Activated T-cell treated with anti-CD3 and anti-CD28 coated beads, Interleukin-2, amount 50 U/mL, for 24 hours (primary cell): ENCODE data around the gene KLHL14.
"Not testable (repeated sequence)": the region's sequence is repeated elsewhere in the genome, so short reads cannot be mapped to it uniquely, and the experiment has no call there.

Experiments used
- DNase-seq: peaks from one replicate; pipeline ENCODE4 v3.0.0-alpha.2; 2020
- H3K27ac Mint-ChIP-seq: 2 replicates; pipeline ENCODE4 v1.8.0; 2020; ENCODE audit warnings: mild to moderate bottlenecking, mixed read lengths
- H3K27me3 Mint-ChIP-seq: 2 replicates; pipeline ENCODE4 v1.8.0; 2020; ENCODE audit warnings: mixed read lengths
- H3K36me3 Mint-ChIP-seq: 2 replicates; pipeline ENCODE4 v1.8.0; 2020; ENCODE audit warnings: low read depth, mixed read lengths
- H3K4me1 Mint-ChIP-seq: 2 replicates; pipeline ENCODE4 v1.8.0; 2020; ENCODE audit warnings: low read depth, mixed read lengths
- H3K4me3 Mint-ChIP-seq: 2 replicates; pipeline ENCODE4 v1.8.0; 2020; ENCODE audit warnings: mild to moderate bottlenecking, moderate library complexity, mixed read lengths
- H3K9me3 Mint-ChIP-seq: 2 replicates; pipeline ENCODE4 v1.8.0; 2020; ENCODE audit warnings: mixed read lengths

KLHL14 gene, protein sequence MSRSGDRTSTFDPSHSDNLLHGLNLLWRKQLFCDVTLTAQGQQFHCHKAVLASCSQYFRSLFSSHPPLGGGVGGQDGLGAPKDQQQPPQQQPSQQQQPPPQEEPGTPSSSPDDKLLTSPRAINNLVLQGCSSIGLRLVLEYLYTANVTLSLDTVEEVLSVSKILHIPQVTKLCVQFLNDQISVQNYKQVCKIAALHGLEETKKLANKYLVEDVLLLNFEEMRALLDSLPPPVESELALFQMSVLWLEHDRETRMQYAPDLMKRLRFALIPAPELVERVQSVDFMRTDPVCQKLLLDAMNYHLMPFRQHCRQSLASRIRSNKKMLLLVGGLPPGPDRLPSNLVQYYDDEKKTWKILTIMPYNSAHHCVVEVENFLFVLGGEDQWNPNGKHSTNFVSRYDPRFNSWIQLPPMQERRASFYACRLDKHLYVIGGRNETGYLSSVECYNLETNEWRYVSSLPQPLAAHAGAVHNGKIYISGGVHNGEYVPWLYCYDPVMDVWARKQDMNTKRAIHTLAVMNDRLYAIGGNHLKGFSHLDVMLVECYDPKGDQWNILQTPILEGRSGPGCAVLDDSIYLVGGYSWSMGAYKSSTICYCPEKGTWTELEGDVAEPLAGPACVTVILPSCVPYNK

DNA sequence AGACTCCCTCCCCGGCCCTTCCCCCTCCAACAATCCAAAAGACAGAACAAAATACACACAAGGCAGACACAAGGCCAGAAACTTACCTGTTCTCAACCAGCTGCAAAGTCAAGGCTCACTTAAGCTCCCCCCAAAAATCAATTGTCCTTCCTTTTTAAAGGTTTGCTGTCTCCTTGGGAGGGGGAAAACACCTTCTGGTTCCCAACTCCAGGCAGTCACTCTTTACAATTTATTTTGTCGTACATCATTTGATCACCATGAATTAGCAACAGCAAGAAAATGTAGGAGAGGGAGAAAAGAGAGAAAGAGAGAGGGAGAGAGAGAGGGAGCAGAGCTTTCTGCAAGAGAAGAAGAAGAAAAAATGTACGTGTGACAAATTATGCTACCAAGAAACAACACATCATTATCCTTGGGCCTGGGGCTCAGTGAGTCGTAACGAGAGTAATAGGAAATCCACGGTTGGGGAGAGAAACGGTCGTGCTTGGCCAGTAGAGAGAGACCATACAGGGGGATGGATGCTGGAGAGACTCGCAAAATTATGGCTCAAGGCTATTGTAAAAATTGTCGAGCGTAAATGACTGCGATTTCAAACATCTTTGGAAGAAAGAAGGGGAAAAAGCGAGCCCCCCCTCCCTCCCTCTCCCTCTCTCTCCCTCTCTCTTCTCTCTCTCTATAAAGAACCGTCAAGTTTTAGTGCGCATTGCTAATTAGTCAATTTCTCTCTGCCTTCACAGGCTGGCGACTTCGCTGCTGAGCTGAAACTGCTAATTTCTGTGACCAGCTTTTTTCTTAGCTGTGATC, at the start of gene KLHL14:
Gene KLHL14 (minus strand): TSS at position 443 of the 801 bp plus-strand sequence. CDS start 2,432 bp downstream, outside the sequence.
- peaks cover 63% of the 10 kb centered on the region for H3K27me3 Mint-ChIP-seq
- no peaks in the 10 kb centered on the region for H3K9me3 Mint-ChIP-seq
- no peak within 1 kb of the TSS for H3K4me3 Mint-ChIP-seq
- DNase-seq = no peak
- peaks cover 9% of the 10 kb centered on the region for H3K4me1 Mint-ChIP-seq
- no peak within 1 kb of the TSS for H3K27ac Mint-ChIP-seq
- H3K36me3 Mint-ChIP-seq = no peaks in the 10 kb centered on the region

GRCh38 chr18:32822197-32822596, 49.4 kb upstream of the KLHL14 start:
- H3K9me3 Mint-ChIP-seq = no peaks in the 10 kb centered on the region
- H3K27me3 Mint-ChIP-seq = no peaks in the 10 kb centered on the region
- DNase-seq = no peak
- no peak overlapping the region for H3K4me3 Mint-ChIP-seq
- no peak overlapping the region for H3K27ac Mint-ChIP-seq
- H3K36me3 Mint-ChIP-seq = no peaks in the 10 kb centered on the region
- no peaks in the 10 kb centered on the region for H3K4me1 Mint-ChIP-seq

GRCh38 chr18:32815881-32816280, 43.1 kb upstream of the KLHL14 start:
- Mint-ChIP-seq H3K9me3 (no peaks in the 10 kb centered on the region), H3K27me3 (no peaks in the 10 kb centered on the region), H3K27ac (no peak overlapping the region), H3K36me3 (no peaks in the 10 kb centered on the region), H3K4me3 (no peak overlapping the region), H3K4me1 (no peaks in the 10 kb centered on the region)
- DNase-seq = no peak

DNA sequence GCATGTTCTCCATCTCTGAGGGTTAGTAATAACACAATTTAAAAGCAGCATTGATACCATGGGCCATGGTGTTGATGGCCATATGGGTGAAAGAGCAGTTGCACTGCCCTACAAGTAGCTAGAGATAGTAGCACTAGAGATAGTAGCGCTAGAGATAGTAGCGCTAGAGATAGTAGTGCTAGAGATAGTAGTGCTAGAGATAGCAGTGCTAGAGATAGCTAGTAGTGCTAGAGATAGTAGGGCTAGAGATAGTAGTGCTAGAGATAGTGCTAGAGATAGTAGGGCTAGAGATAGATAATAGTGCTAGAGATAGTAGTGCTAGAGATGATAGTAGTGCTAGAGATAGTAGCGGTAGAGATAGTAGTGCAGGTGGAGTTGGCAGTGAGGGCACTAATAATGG, 39.5 kb upstream of the KLHL14 start:
- no peak for DNase-seq
- no peaks in the 10 kb centered on the region for H3K27me3 Mint-ChIP-seq
- H3K4me3 Mint-ChIP-seq = no peak overlapping the region
- H3K9me3 Mint-ChIP-seq = peaks cover 5% of the 10 kb centered on the region
- H3K4me1 Mint-ChIP-seq = no peaks in the 10 kb centered on the region
- H3K36me3 Mint-ChIP-seq = no peaks in the 10 kb centered on the region
- no peak overlapping the region for H3K27ac Mint-ChIP-seq

DNA sequence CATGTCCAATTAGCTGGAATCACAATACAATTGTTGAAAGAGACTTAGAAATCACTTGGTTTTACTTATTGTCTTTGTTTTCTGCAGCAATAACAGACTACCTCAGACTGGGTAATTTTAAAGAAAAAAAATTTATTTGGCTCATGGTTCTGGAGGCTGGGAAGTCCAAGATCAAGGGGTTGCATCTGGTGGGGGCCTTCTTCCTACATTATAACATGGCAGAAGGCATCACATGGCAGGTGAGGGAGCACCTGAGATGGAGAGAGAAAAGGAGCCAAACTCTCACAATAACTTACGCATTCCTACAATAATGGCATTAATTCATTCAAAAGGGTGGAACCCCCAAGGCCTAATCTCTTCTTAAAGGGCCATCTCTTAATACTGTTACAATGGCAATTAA, 37.5 kb upstream of the KLHL14 start:
- Mint-ChIP-seq H3K9me3 (peaks cover 5% of the 10 kb centered on the region), H3K27ac (no peak overlapping the region), H3K4me3 (no peak overlapping the region), H3K27me3 (no peaks in the 10 kb centered on the region), H3K4me1 (no peaks in the 10 kb centered on the region), H3K36me3 (no peaks in the 10 kb centered on the region)
- DNase-seq = no peak

DNA sequence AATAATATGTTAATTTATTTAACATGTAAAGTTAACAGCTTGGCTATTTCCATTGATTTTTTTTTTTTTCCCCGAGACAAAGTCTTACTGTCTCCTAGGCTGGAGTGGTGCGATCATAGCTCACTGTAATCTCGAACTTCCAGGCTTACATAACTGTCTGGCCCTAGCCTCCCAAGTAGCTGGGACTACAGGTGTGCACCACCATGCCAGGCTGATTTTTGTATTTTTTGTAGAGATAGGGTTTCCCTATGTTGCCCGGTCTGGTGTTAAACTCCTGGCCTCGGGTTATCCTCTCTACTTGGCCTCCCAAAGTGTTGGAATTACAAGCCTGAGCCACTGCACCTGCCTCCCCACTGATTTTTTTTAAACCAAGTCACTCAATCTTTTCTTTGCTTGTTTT, 32.5 kb upstream of the KLHL14 start:
- Mint-ChIP-seq H3K27ac (no peak overlapping the region), H3K4me3 (no peak overlapping the region), H3K27me3 (no peaks in the 10 kb centered on the region), H3K4me1 (no peaks in the 10 kb centered on the region), H3K9me3 (peaks cover 1% of the 10 kb centered on the region), H3K36me3 (no peaks in the 10 kb centered on the region)
- no peak for DNase-seq

DNA sequence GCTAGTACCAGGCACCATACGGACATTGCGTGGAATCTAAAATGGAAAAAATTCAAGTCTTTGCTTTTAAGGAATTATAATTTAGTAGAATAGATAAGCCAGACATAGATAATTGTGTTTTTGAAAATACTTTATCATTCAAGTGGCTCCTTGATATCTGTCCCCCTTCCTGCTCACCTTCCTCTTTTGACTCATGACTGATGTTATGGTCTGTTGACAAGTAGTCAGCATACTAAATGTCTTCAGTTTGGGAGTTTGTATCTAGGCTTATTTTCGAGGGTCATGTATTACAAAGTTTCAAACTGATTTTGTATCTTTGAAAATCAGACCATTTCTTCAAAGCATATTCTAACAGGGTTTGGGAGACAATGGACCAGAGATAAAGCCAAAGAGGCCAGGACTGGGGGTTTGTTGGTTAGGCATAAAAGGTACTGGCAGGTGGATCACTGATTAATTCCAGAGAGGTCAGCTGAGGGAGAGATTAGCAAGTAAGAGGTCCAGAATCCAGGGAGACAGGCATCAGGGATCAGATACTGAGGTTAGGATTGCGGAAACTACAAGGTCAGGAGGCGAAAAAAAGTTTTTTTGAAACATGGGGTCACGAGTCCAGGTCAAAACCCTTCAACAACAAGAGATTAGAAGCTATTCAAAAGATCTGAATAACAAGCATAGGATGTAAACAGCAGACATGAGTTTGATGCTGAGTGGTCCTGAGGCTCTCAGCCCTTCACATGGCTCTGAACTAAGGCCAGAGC, 31.5 kb upstream of the KLHL14 start:
- no peak overlapping the region for H3K4me3 Mint-ChIP-seq
- H3K9me3 Mint-ChIP-seq = no peaks in the 10 kb centered on the region
- DNase-seq = no peak
- no peak overlapping the region for H3K27ac Mint-ChIP-seq
- H3K27me3 Mint-ChIP-seq = no peaks in the 10 kb centered on the region
- H3K4me1 Mint-ChIP-seq = no peaks in the 10 kb centered on the region
- H3K36me3 Mint-ChIP-seq = no peaks in the 10 kb centered on the region

- no peaks in the 10 kb centered on the region for H3K27me3 Mint-ChIP-seq
- no peaks in the 10 kb centered on the region for H3K9me3 Mint-ChIP-seq
- no peak overlapping the region for H3K4me3 Mint-ChIP-seq
- DNase-seq = no peak
- no peaks in the 10 kb centered on the region for H3K36me3 Mint-ChIP-seq
- H3K27ac Mint-ChIP-seq = no peak overlapping the region
- H3K4me1 Mint-ChIP-seq = no peaks in the 10 kb centered on the region
Observed at GRCh38 chr18:32803568-32803967, 30.7 kb upstream of the KLHL14 start.

GRCh38 chr18:32802591-32803451, 30.0 kb upstream of the KLHL14 start:
- H3K27me3 Mint-ChIP-seq = no peaks in the 10 kb centered on the region
- no peaks in the 10 kb centered on the region for H3K36me3 Mint-ChIP-seq
- no peak overlapping the region for H3K27ac Mint-ChIP-seq
- peaks cover 2% of the 10 kb centered on the region for H3K9me3 Mint-ChIP-seq
- H3K4me1 Mint-ChIP-seq = no peaks in the 10 kb centered on the region
- DNase-seq = no peak
- H3K4me3 Mint-ChIP-seq = no peak overlapping the region

GRCh38 chr18:32801228-32801627, 28.4 kb upstream of the KLHL14 start:
- Mint-ChIP-seq H3K4me1 (no peaks in the 10 kb centered on the region), H3K27me3 (no peaks in the 10 kb centered on the region), H3K36me3 (no peaks in the 10 kb centered on the region), H3K9me3 (peaks cover 3% of the 10 kb centered on the region), H3K4me3 (no peak overlapping the region), H3K27ac (no peak overlapping the region)
- DNase-seq = no peak

DNA sequence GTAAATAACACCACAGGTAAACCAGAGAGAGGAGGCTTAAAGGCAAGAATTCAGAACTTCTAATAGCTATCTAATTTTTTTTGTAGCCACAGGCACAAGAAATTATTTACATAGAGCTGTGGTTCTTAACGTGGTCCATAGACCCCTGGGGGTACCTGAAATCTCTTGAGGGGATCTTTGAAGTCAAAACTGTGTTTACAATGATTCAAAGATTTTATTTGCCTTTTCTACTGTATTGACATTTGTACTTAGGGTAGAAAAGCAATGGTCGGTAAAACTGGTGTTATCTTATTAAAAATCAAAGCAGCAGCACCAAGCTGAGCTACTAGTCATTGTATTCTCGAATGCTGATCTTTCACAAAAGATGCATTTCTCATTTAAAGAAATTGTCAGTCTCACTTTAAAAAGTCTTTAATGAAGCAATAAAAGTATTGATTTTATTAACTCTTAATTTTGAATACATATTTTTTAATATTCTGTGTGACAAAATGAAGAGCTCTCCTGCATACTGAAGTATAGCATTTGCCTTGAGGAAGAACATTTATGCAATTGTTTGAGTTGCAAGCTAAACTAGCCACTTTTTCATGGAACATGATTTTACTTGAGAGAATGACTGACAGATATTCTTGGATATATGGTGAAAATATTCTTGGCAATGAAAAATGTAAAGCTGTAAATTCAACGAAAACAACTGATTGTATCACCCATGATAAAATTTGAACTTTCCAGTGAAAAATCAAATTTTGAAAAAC, 25.6 kb upstream of the KLHL14 start:
- H3K4me3 Mint-ChIP-seq = no peak overlapping the region
- no peak overlapping the region for H3K27ac Mint-ChIP-seq
- no peaks in the 10 kb centered on the region for H3K36me3 Mint-ChIP-seq
- no peak for DNase-seq
- no peaks in the 10 kb centered on the region for H3K27me3 Mint-ChIP-seq
- peaks cover 7% of the 10 kb centered on the region for H3K9me3 Mint-ChIP-seq
- no peaks in the 10 kb centered on the region for H3K4me1 Mint-ChIP-seq

GRCh38 chr18:32794667-32795066, 21.8 kb upstream of the KLHL14 start:
- not testable (repeated sequence) for H3K36me3 Mint-ChIP-seq, H3K4me1 Mint-ChIP-seq, H3K27me3 Mint-ChIP-seq, H3K4me3 Mint-ChIP-seq, DNase-seq, H3K9me3 Mint-ChIP-seq, H3K27ac Mint-ChIP-seq

DNA sequence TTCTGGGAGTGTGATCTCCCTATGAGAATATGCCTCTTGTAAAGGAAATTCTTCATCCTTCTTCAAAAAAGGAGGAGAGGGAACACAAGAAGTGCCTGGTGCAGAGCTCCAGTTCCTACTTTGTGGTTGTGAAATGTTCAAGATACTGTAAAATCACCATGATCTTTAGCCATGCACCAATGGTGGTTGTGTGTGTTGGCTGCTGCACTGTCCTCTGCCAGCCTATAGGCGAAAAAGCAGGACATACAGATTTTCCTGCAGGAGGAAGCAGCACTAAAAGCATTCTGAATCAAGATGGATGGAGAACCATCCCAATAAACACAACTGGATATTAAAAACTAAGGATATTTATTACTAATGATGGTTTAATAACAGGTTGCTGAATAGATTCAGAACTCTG, 6.2 kb upstream of the KLHL14 start:
- Mint-ChIP-seq H3K4me3 (no peak overlapping the region), H3K27ac (no peak overlapping the region), H3K27me3 (peaks cover 8% of the 10 kb centered on the region), H3K9me3 (no peaks in the 10 kb centered on the region), H3K4me1 (no peaks in the 10 kb centered on the region), H3K36me3 (no peaks in the 10 kb centered on the region)
- no peak for DNase-seq
